GM21367 (cell line): ENCODE measurements around the gene NTN3.
"Not testable (repeated sequence)": the region's sequence is repeated elsewhere in the genome, so short reads cannot be mapped to it uniquely, and the experiment has no call there.

Experiments used
- ATAC-seq: cut with Tn5 transposase; IDR thresholded peaks from one replicate; pipeline ENCODE4 v1.9.1; 2021; ENCODE audit not compliant: unreplicated experiment

The NTN3 gene

DNA sequence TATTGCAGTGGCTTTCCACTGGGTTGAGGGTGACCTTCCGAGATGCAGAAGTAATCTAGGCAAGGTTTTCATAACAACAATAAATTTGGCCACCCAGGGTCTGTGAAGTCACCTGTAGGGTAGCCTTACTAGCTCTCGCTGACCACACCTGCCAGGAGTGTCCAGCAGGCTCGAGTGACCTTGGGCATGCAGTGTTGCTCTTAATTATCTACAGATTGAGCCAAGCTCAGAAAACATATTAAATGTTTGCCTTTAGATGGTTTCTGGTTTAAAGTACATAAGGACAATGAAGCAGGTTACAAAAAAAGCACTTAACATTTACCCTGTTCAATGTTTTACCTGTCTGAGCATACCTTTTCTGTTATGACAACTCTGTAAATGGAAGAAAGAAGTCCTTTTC lies 5.6 kb downstream of the NTN3 start:
- no peak for ATAC-seq

DNA sequence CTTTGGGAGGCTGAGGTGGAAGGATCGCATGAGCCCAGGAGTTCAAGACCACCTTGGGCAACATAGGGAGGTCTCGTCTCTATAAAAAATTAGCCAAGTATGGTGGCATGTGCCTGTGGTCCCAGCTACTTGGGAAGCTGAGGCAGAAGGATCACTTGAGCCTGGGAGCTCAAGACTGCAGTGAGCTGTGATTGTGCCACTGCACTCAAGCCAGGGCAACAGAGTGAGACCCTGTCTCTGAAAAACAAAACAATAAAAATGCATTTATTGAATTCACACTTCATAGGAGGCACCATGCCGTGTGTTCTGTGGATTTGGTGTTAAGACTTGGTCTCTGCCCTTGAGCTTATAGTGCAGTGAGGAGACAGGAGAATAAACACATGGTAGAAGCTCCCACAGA lies 6.2 kb downstream of the NTN3 start:
- no peak for ATAC-seq

DNA sequence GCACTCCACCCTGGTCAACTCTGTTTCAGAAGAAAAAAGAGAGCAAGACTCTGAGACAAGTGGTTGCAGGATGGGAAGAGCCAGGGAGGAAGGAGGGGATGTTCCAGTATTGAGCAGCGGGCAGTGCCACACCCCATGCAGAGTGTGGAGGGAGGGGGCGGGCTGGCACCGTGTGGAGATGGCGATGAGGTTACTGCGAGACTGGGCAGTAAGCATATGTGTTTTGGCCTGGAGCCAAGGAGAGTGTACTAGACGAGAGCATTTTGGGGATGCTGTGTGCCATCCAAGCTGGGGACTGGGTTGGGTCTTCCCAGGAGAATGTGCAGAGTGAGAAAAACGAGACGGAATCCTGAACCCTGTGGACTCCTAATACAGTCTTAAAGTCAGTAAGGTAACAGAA lies 7.2 kb downstream of the NTN3 start:
- ATAC-seq = no peak

DNA sequence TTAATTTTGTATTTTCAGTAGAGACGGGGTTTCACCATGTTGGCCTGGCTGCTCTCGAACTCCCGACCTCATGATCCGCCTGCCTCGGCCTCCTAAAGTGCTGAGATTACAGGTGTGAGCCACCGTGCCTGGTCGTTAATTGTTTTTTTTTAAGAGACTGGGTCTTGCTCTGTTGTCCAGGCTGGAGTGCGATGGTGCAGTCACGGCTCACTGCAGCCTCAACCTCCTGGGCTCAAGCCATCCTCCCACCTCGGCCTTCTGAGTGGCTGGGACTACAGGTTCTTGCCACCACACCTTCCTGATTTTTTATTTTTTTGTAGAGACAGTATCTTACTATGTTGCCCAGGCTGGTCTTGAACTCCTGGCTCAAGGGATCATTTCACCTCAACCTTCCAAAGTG lies 8.9 kb downstream of the NTN3 start:
- not testable (repeated sequence) for ATAC-seq

DNA sequence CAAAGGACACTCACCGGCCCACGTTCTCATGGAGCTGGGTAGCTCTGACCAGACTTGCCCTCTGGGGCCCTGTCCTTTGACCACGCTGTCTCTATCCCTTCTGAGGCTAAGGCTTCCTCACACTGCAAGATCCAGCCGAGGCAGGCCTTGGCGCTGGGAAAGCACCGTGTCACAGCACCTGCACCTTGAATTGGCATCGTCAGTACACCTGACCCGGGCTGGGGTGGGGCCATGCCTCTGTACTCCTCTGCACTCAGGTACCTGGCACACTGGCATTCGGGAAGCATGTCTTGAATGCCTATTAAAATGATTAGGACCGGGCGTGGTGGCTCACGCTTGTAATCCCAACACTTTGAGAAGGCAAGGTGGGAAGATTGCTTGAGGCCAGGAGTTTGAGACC lies 9.9 kb downstream of the NTN3 start:
- ATAC-seq = no peak

DNA sequence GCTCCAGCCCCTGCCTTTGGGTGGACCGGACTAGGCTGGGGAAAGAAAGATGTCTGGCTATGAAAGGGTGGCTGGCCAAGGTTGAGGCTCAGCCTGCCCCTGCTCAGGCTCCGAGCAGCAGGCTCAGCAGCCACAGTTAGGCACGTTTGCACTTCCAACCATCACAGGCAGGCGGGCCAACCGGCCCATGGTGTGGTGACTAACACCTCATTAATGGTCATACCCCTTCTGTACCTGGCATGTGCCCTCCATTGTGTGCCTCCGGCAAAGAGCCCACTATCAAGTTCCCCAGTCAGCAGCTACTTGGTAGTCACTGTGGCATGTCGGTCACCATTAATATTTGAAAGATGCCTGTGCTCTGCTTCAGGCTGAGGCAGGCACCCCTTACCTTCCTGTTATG lies 10.6 kb downstream of the NTN3 start:
- ATAC-seq = no peak

DNA sequence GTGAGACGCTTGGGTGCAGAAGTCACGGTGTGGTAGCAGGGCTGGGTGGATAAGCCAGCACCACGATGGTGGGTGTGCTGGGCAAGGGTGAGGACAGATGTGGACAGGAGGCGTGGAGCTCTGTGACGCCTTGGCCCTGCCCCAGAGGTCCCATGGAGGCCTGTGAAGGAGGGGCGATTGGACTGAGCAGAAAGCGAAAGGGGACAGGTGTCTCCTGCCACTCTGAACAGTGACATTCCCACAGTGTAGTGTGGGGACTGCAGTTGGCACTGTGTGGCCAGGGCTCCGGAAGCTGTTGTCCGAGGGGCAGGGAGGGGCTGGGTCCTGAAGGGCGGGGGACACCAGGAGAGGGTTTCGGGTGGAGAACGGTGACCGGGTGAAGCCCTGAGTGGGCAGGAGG lies 11.2 kb downstream of the NTN3 start:
- no peak for ATAC-seq

DNA sequence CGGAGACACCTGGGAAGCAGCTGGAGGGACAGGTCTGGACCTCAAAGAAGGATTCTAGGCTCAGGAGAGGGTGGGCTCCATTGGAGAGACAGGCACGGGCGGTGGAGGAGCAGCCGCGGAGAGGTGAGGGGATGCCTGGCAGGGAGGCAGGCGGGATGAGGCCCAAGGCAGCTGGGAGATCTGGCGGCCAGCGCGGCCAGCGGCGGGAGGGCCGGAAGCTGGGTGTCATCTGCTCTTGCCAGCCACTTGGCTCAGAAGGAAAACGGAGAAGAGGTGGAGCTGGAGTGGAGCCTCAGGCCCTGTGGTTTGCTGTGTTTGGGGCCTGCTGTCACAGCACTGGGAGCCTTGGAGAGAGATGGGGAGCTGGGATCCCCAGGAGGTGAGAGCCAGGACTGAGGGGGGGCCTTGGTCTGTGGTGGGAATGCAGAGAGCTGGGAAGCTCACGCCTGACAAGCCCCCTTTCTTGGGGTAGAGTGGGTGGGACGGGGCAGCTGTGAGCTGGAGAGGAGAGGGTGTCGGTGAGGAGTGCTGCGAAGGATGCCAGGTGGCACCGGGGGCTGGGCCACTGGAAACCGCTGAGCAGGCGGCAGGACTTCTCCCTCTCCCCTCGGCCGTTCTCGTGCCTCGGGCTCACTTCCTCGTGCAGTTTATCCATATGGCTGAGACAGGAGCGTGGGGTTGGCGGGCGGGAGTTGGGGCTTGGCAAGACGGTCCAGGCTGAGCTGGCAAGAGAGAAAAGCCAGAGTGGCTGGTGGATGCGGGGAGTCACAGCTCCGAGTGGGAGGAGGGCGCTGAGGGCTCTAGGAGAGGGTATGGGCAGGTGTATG lies 11.8 kb downstream of the NTN3 start:
- ATAC-seq = no peak

DNA sequence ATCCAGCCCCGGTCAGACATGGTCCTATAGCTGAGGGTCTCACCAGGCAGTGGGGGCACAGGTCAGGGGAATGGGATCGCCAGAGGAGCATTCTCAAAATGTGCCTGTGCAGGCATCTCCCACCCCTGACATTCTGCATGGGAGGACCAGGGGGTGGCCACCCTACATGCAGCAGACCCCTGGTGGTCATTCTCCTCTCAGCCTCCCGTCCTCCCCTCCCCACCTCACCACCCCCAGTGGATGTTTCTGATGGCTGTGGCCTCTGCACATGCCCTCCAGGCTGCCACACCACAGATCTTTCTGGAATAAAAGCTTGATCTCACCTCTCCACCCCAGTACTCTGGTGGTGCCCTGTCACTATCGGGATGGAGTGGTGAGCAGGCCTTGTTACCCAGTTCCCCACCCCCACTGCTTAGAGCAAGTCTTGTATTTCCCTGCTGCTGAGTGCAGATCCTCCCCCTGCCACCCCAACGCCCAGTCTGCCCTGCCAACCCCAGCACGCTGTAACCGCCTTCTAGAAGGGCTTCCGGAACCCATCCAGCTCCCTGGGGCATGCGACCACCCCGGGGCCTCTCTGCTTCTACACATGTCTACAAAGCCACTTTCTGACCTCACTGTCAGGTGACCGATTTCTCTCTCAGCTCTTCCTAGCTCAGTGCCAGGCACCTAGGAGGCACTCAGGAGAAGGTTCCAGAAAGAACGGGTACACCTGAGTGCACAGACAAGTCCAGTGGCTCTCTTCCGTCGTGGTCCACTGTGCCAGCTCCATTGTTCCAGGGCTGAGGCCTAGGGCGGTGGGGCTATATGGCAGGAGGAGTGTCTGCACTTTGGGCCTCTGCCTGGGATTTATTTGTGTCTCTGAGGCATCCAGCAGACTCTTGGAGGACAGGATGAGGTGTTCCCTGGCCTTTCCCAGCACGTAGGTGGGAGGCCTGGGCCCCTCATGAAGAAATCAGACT lies 13.1 kb downstream of the NTN3 start:
- ATAC-seq = no peak

DNA sequence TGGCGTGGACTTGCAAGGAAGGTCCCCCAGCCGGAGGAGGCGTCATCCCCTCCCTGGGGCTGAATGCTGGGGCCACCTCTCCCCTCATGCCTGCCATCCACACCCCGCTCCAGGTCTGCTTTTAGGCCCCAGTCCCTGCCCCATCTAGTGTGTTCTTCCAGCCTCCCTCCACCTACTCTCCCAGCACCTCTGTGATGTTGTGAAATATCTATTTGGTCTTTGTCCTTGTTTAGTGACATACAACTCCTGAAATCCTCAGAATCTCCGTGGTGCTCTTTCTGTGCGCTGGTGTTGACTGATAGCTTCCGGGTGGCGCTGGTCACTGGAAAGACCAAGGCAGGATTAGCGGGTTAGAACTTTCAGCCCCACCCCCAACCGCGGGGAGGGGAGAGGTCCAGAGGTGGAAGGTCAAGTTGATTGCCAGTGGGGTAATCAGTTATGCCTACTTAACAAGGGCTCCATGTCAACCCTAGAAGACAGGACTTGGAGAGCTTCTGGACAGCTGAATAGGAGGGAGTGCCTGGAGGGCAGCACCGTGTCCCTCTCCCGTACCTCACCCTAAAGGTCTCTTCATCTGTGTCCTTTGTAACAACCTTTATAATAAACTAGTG lies 13.9 kb downstream of the NTN3 start:
- ATAC-seq = no peak

DNA sequence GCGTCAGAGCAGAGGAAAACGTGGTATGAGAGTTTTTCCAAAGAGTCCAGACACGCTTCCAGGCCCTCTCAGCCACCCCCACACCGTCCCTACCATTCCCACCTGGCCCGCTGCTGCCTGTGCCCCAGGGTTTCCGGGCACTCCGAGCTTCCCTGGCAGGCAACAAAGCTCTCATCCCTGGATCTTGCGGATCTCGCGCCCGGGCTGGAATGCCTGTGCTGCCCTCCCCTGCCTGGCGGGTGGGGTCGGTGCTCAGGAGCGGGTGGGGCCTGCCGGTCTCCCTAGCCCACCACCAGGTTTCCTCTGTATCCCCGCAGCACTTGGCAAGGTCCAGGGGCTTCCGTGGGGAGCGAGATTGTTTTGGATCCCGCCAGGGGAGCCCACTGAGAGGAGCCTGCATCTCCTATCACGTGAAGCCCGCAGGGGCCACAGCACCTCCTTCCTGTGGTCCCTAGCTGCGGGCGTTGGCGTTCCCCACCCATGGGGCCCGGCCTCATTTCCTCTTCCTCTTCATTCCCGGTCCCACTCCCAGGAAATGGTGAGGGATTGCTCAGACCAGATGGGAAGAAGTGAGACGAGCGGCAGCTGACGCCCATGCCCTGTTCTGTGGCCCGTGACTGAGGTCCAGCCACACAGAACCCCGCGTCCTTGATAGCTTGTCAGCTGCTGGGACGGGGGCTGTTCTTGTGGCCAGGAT lies 14.9 kb downstream of the NTN3 start:
- ATAC-seq = no peak

DNA sequence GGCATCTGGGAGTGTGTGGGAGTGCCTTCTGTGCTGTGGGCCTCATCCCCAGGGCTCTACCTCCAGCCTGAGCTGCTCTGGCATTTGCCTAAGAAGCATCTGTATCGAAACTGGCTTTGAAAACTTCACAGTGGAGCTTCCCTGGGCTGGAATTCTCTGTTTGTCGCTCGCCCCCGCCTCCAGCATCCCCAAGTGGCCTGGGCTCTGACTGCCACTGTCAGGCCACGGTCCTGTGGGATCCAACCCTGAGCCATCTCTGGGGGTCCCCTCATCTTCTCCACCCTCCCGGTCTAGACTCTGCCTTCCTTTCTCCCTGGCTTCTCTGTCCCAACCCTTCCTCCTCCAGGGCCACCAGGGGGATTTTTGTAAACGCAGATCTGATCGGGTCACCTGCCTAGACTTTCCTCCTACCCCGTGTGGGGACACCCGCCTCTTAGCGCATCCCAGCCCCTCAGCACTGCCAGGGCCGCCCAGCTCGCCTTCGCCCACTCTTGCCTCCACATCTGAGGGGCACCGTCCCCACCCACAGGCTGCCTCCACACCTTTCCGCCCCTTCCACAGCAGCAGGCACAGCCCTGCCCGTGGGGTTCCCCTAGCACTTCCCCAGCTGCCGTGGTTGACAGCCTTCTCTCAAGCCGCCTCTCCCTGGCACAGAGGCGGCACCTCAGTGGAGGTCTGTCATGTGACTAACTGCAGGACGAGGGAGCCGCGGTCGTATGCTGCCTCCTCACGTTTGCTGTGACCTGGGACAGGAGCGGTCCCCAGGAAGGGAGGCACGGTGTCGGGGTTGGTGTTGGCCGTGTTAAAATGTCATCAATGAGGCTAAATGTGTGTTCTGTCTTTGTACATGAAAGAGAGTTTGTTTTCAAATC lies 15.8 kb downstream of the NTN3 start:
- no peak for ATAC-seq

DNA sequence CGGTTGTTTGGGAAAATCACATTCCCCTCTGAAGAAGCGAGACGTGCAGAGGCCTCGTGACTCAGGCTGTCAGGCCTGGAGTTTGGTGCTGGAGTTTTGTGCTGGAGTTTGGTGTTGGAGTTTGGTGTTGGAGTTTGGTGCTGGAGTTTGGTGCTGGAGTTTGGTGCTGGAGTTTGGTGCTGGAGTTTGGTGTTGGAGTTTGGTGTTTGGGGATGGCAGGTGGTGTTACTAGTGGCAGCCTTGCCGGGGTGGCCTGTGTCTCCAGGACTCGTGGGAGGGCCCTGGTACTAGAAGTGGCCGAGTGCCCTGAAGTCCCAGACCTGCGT lies 16.4 kb downstream of the NTN3 start:
- ATAC-seq = no peak

DNA sequence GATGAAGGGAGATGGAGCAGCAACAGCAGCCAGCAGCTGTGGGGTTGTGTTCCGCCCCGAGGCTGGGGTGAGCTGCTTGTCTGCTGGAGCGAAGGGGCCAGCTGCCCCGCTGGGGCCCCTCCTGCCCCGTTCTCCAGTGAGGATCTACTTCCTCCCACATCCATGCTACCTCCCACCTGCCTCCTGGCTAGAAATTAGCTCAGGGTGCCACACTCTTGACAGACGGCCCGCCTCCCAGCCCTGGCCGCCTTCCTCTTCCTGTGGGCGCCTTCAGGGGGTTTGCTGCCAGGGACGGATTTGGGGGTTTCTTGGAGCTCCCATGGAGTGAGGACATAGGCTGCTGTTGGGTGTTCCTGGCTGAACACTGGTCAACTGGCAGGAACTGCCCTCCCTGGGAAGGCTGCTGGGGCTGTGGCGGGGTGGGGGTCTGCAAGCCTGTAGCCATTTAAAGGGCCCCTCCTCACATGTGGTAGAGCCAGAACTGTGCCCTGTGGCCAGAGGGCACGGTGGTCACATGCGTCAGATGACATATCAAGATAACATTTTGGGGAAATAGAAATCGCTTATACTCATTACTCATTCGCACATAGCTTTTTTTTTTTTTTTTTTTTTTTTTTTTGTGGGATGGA lies 16.9 kb downstream of the NTN3 start:
- no peak for ATAC-seq

DNA sequence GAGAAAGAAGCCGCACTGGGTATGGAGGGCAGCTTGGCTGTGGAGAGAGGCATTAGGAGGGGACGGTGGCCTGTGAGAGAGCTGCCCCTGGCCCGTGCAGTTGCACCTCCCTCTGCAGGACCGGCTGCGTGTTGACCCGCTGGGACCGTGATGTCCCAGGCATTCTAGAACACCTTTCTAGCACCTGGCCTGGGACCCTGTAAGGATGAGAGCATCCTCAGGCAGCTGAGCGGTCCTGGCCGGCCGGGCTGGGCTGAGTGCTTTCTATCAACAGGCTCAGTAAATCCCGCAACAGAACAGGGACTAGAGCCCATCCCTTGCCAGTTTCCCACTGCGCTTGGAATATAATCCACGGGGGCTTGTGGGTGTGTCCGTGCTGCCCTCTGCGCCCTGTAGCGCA lies 18.5 kb downstream of the NTN3 start:
- ATAC-seq = no peak

DNA sequence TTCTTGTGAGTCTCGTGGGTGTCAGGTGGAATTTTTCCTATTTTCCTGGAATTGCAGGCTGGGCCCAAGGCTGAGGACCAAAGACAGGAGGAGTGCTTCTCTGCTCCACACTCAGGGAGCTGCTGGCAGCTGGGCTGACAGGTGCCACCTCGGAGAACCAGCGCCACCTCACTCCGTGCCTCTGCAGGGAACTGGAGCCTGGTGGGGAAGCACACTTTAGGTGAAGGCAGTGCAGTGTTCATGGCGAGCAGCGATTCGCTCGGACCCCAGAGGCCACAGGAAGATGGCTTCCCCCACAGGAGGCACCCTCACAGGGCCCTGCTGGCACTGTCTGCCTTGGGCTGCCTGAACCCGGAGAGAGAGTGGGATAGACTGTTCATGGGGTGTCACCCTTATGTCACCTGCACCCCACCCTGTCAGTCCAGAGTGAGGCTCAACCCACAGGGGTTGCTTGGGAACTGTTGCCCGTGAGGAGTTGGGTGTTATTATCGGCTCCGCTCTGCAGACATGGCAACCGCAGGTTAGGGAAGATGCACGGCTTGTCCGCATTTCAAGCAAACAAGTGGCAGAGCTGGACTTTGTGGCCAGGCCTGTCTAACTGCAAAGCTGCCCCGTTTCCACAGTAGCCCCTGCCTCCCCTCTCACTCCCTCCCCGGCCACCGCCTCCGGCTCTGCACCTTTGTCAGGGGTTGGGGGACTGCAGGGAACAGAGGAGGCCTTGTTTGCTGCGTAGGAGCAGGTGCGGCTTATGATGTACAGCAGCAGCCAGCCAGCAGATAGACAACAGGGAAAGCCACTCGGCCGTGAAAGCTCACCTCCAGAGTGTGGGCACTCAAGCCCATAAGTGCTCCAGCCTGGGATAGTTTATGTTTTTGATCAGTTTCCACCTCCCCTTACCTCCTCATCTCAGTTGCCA lies 19.4 kb downstream of the NTN3 start:
- no peak for ATAC-seq

DNA sequence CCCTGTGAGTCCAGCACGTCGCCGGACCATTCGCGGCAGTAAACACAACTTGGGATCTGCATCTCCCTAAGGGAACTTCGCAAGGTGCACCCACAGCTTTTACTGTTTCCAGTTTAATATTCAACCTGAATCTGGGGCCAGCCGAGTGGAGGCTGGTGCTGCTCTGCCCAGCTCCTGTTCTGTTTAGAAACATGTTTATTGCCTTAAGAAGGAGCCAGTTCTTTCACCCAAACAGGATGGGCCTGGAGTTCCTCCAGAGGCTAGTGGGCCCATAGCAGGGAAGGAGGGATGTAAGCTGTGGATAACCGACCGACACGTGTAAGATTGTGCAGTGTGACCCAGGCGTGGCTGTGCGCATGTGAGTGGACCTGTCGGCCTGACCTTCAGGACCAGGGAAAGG lies 21.2 kb downstream of the NTN3 start:
- no peak for ATAC-seq

DNA sequence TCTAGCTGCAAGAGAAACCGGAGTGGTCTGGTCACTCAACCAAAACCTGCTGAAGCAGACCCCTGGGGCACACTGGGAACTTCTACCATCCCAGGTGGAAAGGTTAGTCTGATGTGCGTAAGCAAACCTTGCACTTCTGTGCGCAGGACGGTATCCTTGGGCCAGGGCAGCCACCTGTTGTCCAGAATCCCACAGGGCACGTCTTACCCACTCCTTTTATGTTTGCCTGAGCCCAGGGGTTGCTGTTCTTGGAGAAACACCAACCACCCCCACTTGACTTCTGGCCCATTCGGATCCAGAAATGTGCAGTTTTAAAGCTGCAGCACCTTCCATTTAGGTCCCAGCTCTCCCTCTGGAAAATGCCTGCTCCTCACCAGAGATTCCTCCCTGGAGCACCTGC lies 22.5 kb downstream of the NTN3 start:
- no peak for ATAC-seq

DNA sequence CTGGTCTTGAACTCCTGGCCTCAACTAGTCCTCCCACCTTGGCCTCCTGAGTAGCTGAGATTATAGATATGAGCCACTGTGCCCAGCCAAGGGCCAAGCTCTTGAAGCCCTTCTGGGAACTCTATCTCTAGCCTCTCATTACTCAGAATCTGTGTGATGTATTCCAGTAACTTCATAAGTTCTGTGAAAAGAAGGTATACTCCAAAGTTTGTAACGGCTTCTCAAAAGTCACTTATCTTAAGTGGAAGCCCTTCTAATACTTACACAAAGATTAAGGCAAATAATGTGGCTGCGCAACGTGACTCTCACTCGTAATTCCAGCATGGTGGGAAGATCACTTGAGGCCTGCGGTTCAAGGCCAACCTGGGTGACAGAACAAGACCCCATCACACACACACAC lies 23.5 kb downstream of the NTN3 start:
- ATAC-seq = no peak
